Choroid plexus epithelial cell (primary cell): ENCODE data around the gene OR4D9.

ENCODE experiments used
- DNase-seq: peaks from one replicate; pipeline ENCODE4 v3.0.0-alpha.2; 2010; ENCODE audit warnings: low read depth
- H3K4me3 ChIP-seq: 2 replicates; pipeline ENCODE4 v1.5.1; 2011; ENCODE audit warnings: low read depth, mild to moderate bottlenecking, control low read depth, low read length, moderate library complexity
- TF ChIP-seq, protein P1 (sequence below): conservative IDR thresholded peaks from 2 replicates; pipeline ENCODE4 v1.5.1; 2011; ENCODE audit warnings: low read depth, mild to moderate bottlenecking, control low read depth, inconsistent platforms, low read length, moderate library complexity

The OR4D9 gene

GRCh38 chr11:59556917-59557348 lies 45.6 kb downstream of the OR4D9 start:
- peak overlapping the region; percentile 30 for H3K4me3 ChIP-seq
- DNase-seq: peak; percentile 39
- TF ChIP-seq, protein P1, sequence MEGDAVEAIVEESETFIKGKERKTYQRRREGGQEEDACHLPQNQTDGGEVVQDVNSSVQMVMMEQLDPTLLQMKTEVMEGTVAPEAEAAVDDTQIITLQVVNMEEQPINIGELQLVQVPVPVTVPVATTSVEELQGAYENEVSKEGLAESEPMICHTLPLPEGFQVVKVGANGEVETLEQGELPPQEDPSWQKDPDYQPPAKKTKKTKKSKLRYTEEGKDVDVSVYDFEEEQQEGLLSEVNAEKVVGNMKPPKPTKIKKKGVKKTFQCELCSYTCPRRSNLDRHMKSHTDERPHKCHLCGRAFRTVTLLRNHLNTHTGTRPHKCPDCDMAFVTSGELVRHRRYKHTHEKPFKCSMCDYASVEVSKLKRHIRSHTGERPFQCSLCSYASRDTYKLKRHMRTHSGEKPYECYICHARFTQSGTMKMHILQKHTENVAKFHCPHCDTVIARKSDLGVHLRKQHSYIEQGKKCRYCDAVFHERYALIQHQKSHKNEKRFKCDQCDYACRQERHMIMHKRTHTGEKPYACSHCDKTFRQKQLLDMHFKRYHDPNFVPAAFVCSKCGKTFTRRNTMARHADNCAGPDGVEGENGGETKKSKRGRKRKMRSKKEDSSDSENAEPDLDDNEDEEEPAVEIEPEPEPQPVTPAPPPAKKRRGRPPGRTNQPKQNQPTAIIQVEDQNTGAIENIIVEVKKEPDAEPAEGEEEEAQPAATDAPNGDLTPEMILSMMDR: no peak

DNA sequence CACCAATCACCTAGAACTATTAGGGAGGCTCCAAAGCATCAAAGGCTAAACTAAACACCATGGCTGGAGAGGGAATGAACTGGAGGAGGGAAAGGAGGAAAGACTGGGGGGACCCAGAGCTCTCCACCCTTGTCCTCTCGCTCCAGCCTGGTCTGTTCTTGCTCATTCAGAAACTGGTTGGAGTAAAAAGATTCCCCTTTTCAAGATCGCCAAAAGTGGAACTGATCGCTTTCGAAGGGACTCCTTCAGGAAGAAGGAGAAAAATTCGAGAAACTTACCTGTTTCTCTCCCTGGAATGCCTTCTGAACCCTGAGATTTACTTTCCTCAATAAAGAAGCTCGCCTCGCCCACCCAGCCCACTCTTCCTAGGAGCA lies 46.9 kb downstream of the OR4D9 start:
- H3K4me3 ChIP-seq: no peak overlapping the region
- TF ChIP-seq, protein P1: no peak

GRCh38 chr11:59559886-59560285 lies 48.5 kb downstream of the OR4D9 start:
- DNase-seq: no peak
- TF ChIP-seq, protein P1: no peak
- H3K4me3 ChIP-seq: peak overlapping the region; percentile 92

More for the DNA sequence above, 46.9 kb downstream of the OR4D9 start:
- DNase-seq: no peak

DNA sequence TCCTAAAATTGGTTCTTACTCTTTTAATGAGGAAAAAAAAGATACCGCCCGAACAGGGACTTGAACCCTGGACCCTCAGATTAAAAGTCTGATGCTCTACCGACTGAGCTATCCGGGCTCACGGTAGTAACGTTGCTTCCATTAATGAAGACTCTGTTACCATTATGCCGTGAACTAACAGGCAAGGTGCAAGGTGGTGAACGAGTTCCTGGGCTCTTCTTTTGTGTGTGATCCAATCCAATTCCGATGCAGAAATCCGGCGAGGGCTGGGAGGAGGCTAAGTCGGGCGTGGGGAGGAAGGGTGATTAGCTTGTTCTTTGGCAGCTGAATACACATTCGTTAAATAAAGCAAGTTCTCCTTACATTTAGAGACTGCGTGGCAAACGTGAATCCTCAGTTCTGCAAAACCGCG lies 49.0 kb downstream of the OR4D9 start:
- DNase-seq: peak; percentile 84
- TF ChIP-seq, protein P1: no peak
- H3K4me3 ChIP-seq: peak overlapping the region; percentile 92

- peak overlapping the region; percentile 92 for H3K4me3 ChIP-seq
- TF ChIP-seq, protein P1: no peak
- DNase-seq: peak; percentile 89
Measured at GRCh38 chr11:59560702-59561473, 49.5 kb downstream of the OR4D9 start.

DNA sequence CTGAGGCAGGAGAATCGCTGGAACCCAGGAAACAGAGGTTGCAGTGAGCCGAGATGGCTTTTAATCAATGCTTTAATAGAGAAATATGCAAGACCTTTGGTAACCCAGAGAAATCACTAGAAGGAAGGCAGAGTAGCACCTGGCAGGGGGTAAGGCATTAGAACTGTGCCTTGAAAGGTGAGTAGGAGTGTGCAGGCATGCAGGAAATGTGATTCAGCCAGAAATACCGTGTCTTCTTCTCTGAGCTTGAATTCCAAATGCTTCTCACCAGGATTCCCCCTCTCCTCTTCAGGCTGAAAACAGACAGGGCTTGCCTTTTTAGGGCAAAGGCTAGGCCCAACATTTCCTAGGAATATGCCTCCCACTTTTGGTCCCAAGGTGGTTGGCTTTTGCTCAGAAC lies 51.0 kb downstream of the OR4D9 start:
- no peak overlapping the region for H3K4me3 ChIP-seq
- TF ChIP-seq, protein P1: no peak

More for the DNA sequence above, 51.0 kb downstream of the OR4D9 start:
- no peak for DNase-seq
